Stimulated activated CD8-positive, alpha-beta memory T cell treated with anti-CD3 and anti-CD28 coated beads, Interleukin-2, amount 100 ng/mL, for 48 hours (primary cell): Measurements from ENCODE around the gene S100A14.
A peak's percentile ranks its signal among the peaks of the same experiment; 100 is the strongest.
"Not testable (repeated sequence)": the region's sequence is repeated elsewhere in the genome, so short reads cannot be mapped to it uniquely, and the experiment has no call there.

Source experiments
- DNase-seq, 2 donors: peaks; one replicate each; pipeline ENCODE4 v3.0.0-alpha.2; 2020; ENCODE audit warnings: low read depth in 2 of 2

Gene S100A14

GRCh38 chr1:153616144-153616916, at the start of gene S100A14:
Gene S100A14 (minus strand): TSS chr1:153616325. CDS start chr1:153615858, 467 bp downstream.
- DNase-seq: no peak

DNA sequence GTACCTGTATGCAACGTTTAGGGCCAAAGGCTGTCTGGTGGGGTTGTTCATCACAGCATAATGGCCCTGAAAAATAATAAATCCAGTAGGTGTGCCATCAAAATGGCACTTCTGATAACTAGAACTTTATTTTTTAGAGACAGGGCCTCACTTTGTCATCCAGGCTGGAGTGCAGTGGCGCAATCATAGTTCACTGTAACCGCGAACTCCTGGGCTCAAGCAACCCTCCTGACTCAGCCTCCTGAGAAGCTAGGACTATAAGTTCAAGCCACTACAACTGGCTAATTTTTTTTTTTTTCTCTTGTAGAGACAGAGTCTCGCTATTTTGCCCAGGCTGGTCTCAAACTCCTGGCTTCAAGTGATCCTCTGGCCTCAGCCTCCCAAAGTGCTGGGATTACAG, 47.1 kb upstream of the S100A14 start:
- no peak for DNase-seq

GRCh38 chr1:153662269-153662668, 46.1 kb upstream of the S100A14 start:
- DNase-seq: no peak

GRCh38 chr1:153661111-153661708, 45.1 kb upstream of the S100A14 start:
- no peak for DNase-seq

GRCh38 chr1:153659656-153660055, 43.5 kb upstream of the S100A14 start:
- DNase-seq: no peak

- no peak for DNase-seq
These were observed 43.0 kb upstream of the S100A14 start for GRCh38 chr1:153659175-153659534.

DNA sequence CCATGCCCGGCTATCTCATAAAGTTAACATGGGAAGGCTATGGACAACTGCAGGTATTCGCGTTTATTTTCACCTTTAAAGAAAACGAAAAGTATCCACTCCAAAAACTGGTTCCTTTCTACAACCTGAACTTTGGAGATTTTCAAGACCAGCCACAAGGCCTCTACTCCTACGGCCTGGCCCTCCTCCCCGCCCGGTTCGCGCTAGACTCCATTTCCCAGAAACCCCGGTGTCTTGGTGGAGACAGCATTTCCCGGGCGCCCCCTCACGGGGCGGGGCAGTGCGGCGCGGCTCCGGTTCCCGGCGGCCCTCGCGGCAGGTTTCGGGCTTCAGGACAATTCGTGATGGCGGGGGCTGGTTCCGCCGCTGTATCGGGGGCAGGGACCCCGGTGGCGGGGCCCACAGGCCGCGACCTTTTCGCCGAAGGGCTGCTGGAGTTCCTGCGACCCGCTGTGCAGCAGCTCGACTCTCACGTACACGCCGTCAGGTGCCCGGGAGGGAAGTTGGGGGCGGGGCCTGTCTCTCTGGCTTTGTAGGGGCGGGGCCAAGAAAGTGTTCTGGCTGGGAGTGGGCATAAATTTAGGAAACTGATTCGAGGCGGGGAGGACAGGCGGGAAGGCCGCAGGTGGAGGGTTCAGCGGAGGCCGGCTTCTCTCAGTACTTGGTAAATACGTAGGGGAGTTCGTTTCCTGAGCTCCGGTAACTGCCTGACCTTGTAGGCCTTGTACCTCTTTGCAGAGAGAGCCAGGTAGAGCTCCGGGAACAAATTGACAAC, 42.5 kb upstream of the S100A14 start, which contains the start of gene SNAPIN:
SNAPIN (plus strand) TSS at position 304 of the 775 bp plus-strand sequence; CDS start at position 345, 41 bp downstream.
- peak; percentile 85 to 89 for DNase-seq

DNA sequence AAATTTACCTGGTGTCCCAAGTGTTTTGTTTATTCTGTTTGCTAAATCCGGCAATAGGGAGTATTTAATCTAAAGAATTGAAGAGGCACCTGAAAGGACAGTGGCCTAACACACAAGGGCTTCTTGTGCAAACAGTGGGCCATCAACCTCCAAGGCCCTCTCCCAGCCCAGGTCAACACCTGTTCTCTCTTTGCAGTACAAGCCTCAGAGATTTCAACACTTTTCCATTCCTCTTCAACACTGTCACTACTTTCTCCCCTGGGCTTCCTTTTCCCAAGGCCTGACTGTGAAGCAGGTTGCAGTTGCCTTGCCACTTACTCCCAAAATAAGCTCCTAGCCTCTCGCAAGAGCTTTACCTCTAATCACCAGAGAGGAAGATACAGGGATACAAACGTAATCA, 39.2 kb upstream of the S100A14 start:
- no peak for DNase-seq

DNA sequence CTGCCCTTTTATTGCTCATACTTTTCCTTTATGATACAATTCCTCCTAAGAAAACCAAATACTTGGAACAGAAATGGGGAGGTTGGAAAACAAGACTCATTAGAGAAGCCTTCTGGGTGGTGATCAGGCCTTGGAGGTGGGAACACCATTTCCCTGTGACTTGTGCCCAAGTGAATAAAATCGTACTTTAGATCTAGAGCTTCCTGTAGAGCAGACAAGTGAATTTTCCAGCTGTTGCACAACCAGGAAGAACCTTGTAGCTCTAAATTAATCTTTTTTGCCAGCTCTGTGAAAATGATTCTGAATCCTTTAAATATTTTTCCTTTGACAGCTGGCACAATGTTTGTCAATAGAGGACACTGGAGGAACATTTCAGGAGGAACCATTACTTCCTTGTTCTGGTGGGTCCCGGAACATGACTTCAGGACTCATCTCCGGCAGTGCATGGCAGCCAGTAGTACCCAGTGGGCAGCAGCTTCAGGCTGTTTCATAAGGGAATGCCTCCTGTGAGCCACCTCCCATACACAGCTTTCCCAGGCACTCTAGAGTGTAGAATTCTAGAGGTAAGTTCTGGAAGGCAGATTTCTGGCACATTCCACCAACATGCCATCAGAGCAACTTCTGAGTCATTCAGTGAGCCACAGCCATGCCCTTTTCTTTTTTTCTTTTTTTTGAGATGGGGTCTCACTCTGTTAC, 36.8 kb upstream of the S100A14 start:
- no peak for DNase-seq

- DNase-seq: no peak
These were observed 35.6 kb upstream of the S100A14 start for GRCh38 chr1:153651771-153652170.

DNA sequence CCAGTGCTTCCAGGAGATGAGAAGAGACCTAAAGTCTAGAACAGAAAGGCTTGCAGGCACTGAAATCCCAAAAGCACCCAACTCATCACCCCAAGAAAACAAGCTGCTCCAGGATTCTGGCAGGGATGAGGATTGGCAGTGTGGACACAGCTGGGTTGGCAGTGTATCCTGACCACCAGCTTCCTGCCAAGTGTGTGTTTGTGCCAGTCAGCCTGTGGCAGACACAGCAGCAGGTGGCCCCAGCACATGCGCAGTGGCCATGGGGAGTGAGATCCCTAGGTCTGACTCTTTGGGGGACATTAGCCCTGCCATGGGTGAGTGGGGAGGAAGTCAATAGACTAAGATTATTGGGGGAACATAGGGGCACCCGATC, 33.7 kb upstream of the S100A14 start:
- no peak for DNase-seq

DNA sequence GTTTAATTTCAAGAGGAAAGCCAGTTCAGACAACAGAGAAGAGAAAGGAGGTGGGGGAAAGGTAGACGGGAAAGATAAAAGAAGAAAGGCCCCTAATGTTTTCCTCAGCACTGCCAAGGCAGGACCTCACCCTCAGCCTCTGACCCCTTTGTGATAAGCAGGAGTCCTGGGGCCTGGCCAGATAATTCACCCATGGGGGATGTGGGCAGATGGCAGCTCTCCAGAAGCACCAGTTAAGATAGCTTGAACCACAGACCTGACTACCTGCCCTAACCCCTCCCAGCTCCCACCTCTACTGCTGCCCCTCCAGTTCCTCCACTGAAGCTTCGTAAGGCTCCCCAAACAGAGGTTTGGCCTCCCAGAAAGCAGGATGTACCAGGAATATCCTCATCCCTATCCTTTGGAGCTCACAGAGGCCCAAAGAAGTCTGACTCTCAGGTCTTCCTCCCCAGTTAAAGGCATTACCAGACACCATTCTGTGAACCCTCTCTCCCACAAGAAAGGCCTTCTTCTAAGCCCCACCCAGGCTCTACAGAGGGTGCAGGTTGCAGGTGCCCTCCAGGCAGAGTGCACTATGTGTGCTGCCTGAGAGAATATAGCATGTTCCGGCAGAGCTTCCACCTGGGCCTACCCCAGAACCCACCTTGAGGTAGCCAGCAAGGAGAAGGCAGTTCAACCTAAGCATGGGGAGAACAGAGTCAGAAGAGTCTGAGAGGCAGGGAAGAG, 33.2 kb upstream of the S100A14 start:
- DNase-seq: no peak

- DNase-seq: no peak
These were observed 32.0 kb upstream of the S100A14 start for GRCh38 chr1:153648000-153648643.

GRCh38 chr1:153647346-153647714, 31.2 kb upstream of the S100A14 start:
- no peak for DNase-seq

DNA sequence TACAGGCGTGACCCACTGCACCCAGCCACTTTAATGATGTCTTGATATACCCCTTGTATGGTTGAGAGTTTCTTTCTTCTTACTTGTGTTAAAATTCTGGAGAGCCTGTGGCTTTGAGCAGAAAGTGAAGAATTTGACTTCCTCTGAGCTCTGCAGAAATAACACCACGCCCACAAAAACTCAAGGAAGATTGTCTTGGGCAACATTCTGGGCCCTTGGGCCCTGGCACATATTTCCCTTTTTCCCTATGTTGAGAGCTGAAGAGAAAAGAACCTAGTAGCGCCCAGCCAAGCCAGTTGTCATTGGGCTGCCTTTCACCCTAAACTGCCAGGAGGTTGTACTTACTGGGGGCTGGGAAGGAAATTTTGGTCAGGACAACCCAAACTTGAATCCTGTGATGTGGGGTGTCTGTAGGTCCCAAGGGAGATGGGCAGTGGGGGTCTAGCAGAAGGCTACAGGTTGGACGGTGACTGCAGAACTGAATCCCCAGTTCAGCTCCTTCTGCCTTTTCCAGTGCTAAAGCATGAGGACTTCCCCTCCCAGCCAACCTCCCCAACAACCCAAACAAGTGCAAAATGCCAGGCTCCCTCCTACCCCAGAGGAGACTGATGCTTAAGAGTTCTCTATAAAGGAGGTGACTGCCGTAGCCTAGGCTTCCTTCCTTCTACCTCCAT, 30.7 kb upstream of the S100A14 start:
- no peak for DNase-seq

DNA sequence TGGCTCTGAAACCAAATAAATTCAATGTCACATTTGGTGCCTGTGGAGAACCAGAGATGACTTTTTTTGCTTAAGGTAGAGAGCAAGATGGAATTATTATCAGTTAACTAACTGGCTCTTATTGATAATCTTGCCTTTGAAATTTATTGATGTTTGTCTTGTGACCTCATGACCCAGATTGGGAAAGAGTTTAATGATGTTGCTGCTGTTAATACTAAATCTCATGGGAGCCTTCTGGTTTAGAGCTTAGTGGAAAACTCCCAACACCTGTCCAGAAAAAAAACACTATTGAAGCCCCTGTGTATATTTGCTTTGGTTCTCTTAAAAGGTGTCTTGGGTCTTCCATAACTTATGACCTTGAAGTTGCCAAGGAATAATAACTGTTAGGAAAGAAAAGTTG, 27.7 kb upstream of the S100A14 start:
- no peak for DNase-seq

- no peak for DNase-seq
These were observed 27.0 kb upstream of the S100A14 start for GRCh38 chr1:153643100-153643499.

- no peak for DNase-seq
These were observed 26.0 kb upstream of the S100A14 start for GRCh38 chr1:153642161-153642560.

GRCh38 chr1:153640861-153641260, 24.7 kb upstream of the S100A14 start:
- DNase-seq: no peak

- DNase-seq: not testable (repeated sequence)
These were observed 24.1 kb upstream of the S100A14 start for GRCh38 chr1:153640213-153640612.
